GM15510 (cell line): ENCODE data around the gene SRP54.

Experiments used
- POLR2A ChIP-seq: IDR thresholded peaks from 3 replicates; pipeline ENCODE4 v1.6.1; 2011; ENCODE audit warnings: borderline replicate concordance; ENCODE audit not compliant: insufficient read length; ENCODE audit errors: extremely low read depth

The SRP54 gene

GRCh38 chr14:34971801-34972200, 11.0 kb upstream of the SRP54 start:
- no peak for TF ChIP-seq POLR2A

GRCh38 chr14:34978444-34978843, 4.3 kb upstream of the SRP54 start:
- no peak for TF ChIP-seq POLR2A

- no peak for TF ChIP-seq POLR2A
Measured at GRCh38 chr14:34980337-34980900, 2.4 kb upstream of the SRP54 start.

- no peak for TF ChIP-seq POLR2A
Measured at GRCh38 chr14:34981743-34982420, 910 bp upstream of the SRP54 start.

GRCh38 chr14:34983148-34983760, 462 bp downstream of the SRP54 start:
- TF ChIP-seq POLR2A: no peak

- TF ChIP-seq POLR2A: no peak
Measured at GRCh38 chr14:34983786-34984185, 994 bp downstream of the SRP54 start.

- TF ChIP-seq POLR2A: no peak
Measured at GRCh38 chr14:34985740-34986139, 2.9 kb downstream of the SRP54 start.

- TF ChIP-seq POLR2A: no peak
Measured at GRCh38 chr14:34987180-34987579, 4.4 kb downstream of the SRP54 start.

GRCh38 chr14:34989762-34990161, 7.0 kb downstream of the SRP54 start:
- no peak for TF ChIP-seq POLR2A

GRCh38 chr14:34993426-34993825, 10.6 kb downstream of the SRP54 start:
- no peak for TF ChIP-seq POLR2A

- no peak for TF ChIP-seq POLR2A
Measured at GRCh38 chr14:34994668-34995067, 11.9 kb downstream of the SRP54 start.

- no peak for TF ChIP-seq POLR2A
Measured at GRCh38 chr14:34997762-34998161, 15.0 kb downstream of the SRP54 start.

GRCh38 chr14:34999500-34999899, 16.7 kb downstream of the SRP54 start:
- no peak for TF ChIP-seq POLR2A

GRCh38 chr14:35001621-35002020, 18.8 kb downstream of the SRP54 start:
- no peak for TF ChIP-seq POLR2A

GRCh38 chr14:35004839-35005238, 22.0 kb downstream of the SRP54 start:
- no peak for TF ChIP-seq POLR2A

- no peak for TF ChIP-seq POLR2A
Measured at GRCh38 chr14:35016568-35016967, 33.8 kb downstream of the SRP54 start.

GRCh38 chr14:35020713-35021112, 37.9 kb downstream of the SRP54 start:
- no peak for TF ChIP-seq POLR2A

- no peak for TF ChIP-seq POLR2A
Measured at GRCh38 chr14:35028435-35028834, 45.6 kb downstream of the SRP54 start.
